Posterior cingulate gyrus (tissue), 11 donors: ENCODE results near the gene RP9.
"Not testable (repeated sequence)": the region's sequence is repeated elsewhere in the genome, so short reads cannot be mapped to it uniquely, and the experiment has no call there.

Experiments
- DNase-seq, 10 donors: peaks; one replicate each; pipeline versions ENCODE4 v3.0.0 to v3.0.0-alpha.2; 2020 to 2021; ENCODE audit warnings: mixed read lengths in 3 of 10
- intact Hi-C: fragments of 100-400 bp; cut with DNase I; formaldehyde crosslinking; loops from one replicate; pipeline ENCODE4 v1.15.1; 2023

The RP9 gene

GRCh38 chr7:33107136-33108066 lies 1.8 kb downstream of the RP9 start:
- DNase-seq: peak in 3 of 10 donors; percentile 23 to 46 (median 27)
- intact Hi-C loops: loop anchor here (2.0 to 5.0 kb wide), 2 partner anchors 21 to 340 kb away; partner anchors contain the start of gene BBS9

GRCh38 chr7:33101906-33102305 lies 7.3 kb downstream of the RP9 start:
- DNase-seq: no peak
- intact Hi-C loops: no loop called here

- no peak for DNase-seq
- intact Hi-C loops: no loop called here
Observed at GRCh38 chr7:33100770-33101169, 8.4 kb downstream of the RP9 start.

GRCh38 chr7:33099154-33099940 lies 9.9 kb downstream of the RP9 start:
- intact Hi-C loops: no loop called here
- no peak for DNase-seq

GRCh38 chr7:33094745-33095275 lies 14.4 kb downstream of the RP9 start:
- DNase-seq, intact Hi-C loops: not testable (repeated sequence)

- no peak for DNase-seq
- intact Hi-C loops: no loop called here
Observed at GRCh38 chr7:33093266-33093665, 15.9 kb downstream of the RP9 start.

- no peak for DNase-seq
- intact Hi-C loops: no loop called here
Observed at GRCh38 chr7:33091641-33092191, 17.5 kb downstream of the RP9 start.

- DNase-seq: no peak
- intact Hi-C loops: no loop called here
Observed at GRCh38 chr7:33091111-33091531, 18.1 kb downstream of the RP9 start.

- no peak for DNase-seq
- intact Hi-C loops: no loop called here
Observed at GRCh38 chr7:33089142-33089541, 20.1 kb downstream of the RP9 start.

- intact Hi-C loops: no loop called here
Observed at GRCh38 chr7:33087858-33088257, 21.3 kb downstream of the RP9 start.

GRCh38 chr7:33087356-33087755 lies 21.8 kb downstream of the RP9 start:
- DNase-seq: no peak
- intact Hi-C loops: no loop called here

More at GRCh38 chr7:33087858-33088257, 21.3 kb downstream of the RP9 start:
- DNase-seq: no peak

- intact Hi-C loops: no loop called here
- DNase-seq: no peak
Observed at GRCh38 chr7:33079763-33080690, 29.2 kb downstream of the RP9 start.

GRCh38 chr7:33079096-33079495 lies 30.1 kb downstream of the RP9 start:
- intact Hi-C loops: no loop called here
- no peak for DNase-seq

- intact Hi-C loops: no loop called here
Observed at GRCh38 chr7:33076737-33077136, 32.5 kb downstream of the RP9 start.

GRCh38 chr7:33075818-33076518 lies 33.2 kb downstream of the RP9 start:
- DNase-seq: no peak
- intact Hi-C loops: no loop called here

More at GRCh38 chr7:33076737-33077136, 32.5 kb downstream of the RP9 start:
- DNase-seq: no peak

GRCh38 chr7:33073243-33073642 lies 36.0 kb downstream of the RP9 start:
- DNase-seq: no peak
- intact Hi-C loops: no loop called here

GRCh38 chr7:33072471-33072870 lies 36.7 kb downstream of the RP9 start:
- no peak for DNase-seq
- intact Hi-C loops: no loop called here

GRCh38 chr7:33070831-33071230 lies 38.4 kb downstream of the RP9 start:
- no peak for DNase-seq
- intact Hi-C loops: no loop called here

GRCh38 chr7:33070277-33070676 lies 38.9 kb downstream of the RP9 start:
- no peak for DNase-seq
- intact Hi-C loops: no loop called here
